HPDE6-E6E7 (cell line): ENCODE data around the gene MAGEB10.
"Not testable (repeated sequence)": the region's sequence is repeated elsewhere in the genome, so short reads cannot be mapped to it uniquely, and the experiment has no call there.

Source experiments
- DNase-seq: peaks from one replicate; pipeline ENCODE4 v3.0.0; 2011; ENCODE audit warnings: missing footprints; ENCODE audit errors: extremely low spot score

MAGEB10 gene

GRCh38 chrX:27807690-27808089 lies at the start of gene MAGEB10:
TSS of gene MAGEB10 (plus strand) at chrX:27807990. CDS start at chrX:27821307, 13,317 bp downstream.
- DNase-seq, result no peak

DNA sequence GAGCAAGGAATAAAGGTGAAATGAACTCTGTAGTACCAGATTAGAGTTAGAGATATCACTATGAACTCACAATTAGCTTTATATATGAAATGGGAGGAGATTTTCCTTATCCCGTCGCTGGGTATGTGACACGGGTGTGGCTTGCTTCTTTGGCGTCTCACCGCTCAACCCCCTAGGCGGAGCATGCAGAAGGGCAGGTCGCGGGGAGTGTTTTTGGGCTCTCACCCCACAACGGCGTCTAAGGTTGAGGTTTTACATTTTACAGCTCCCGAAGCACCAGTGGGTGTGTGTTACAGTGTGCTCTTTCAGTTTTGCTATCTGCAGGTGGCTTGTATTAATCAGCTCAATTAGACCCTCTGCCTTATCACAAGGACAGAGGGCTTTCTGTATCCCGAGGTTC lies 42.1 kb upstream of the MAGEB10 start:
- DNase-seq, result no peak

DNA sequence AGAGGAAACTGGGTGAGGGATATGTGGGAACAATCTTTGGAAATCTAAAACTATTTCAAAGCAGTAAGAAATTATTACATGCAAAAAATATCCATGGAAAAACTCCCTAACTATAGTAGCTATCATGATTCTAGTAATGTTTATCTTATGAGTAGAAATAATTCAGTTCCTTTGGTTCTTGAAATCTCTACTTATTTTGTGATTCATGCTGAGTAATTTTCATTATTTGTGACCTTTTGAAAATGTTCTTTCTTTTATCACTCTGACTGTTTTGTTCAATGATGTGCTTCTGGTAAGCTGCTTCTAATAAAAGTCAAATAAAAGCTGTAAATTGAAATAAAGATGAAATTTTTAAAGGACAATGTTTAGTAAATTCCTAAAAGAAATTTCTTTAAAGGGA lies 40.4 kb upstream of the MAGEB10 start:
- DNase-seq, result no peak

- no peak for DNase-seq
These were observed 31.8 kb upstream of the MAGEB10 start for GRCh38 chrX:27775984-27776383.

GRCh38 chrX:27796640-27797257 lies 11.0 kb upstream of the MAGEB10 start:
- no peak for DNase-seq

DNA sequence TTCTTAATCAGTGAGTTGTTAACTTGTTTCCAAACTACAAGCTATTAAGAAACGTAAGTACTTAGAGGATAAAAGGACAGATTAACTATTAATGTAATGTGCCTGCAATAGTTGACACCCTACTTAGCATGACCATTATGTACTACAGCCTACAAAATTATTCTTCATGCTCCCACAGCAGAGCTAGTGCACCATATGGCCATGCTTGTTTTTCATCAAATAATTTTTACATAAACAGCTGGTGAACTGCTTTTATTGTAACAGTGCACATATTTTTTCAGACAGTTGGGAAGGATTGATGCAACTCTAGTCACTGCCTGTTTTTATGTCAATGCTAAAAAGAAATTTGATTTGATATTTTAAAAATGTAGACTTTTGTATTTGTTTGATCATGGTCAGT lies 10.2 kb upstream of the MAGEB10 start:
- DNase-seq, result no peak

- DNase-seq, result no peak
These were observed 436 bp downstream of the MAGEB10 start for GRCh38 chrX:27808226-27808625.

GRCh38 chrX:27808991-27809859 lies 1.4 kb downstream of the MAGEB10 start:
- DNase-seq, result not testable (repeated sequence)

GRCh38 chrX:27815209-27815608 lies 7.4 kb downstream of the MAGEB10 start:
- DNase-seq, result peak; percentile 14

DNA sequence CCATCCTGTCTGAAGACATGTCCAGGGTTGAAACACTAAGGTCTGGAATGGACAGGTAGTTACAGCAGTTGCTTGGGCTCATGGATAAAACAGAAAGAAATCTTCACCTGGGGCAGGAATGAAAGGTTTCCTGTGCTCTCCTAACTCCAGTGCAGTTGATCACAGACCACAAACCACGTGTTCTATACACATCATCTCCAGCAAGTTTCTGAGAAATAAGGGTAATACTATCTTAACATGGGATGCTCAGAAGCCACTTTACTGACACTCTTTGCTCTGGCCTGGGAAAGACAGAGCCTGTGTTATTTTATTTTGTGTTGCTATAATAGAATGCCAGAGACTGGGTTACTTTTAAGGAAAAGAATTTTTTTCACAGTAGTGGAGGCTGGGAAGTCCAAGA lies 16.0 kb downstream of the MAGEB10 start:
- DNase-seq, result no peak

GRCh38 chrX:27838185-27838584 lies 30.4 kb downstream of the MAGEB10 start:
- no peak for DNase-seq

- DNase-seq, result no peak
These were observed 33.1 kb downstream of the MAGEB10 start for GRCh38 chrX:27840881-27841280.

DNA sequence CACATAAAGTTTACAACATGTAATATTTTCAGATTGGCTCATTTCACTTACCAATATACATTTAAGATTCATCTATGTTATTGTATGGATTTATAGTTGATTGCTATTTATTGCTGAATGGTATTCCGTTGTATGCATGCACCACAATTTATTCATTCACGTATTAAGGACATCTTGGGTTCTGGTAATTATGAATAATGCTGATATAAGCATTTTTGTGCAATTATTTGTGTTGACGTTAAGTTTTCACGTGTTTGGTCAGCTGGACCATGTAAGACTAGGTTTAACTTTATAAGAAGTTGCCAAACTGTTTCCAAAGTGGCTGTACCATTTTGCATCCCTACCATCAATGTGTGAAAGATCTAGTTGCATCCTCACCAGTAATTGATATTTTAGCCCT lies 35.1 kb downstream of the MAGEB10 start:
- no peak for DNase-seq

DNA sequence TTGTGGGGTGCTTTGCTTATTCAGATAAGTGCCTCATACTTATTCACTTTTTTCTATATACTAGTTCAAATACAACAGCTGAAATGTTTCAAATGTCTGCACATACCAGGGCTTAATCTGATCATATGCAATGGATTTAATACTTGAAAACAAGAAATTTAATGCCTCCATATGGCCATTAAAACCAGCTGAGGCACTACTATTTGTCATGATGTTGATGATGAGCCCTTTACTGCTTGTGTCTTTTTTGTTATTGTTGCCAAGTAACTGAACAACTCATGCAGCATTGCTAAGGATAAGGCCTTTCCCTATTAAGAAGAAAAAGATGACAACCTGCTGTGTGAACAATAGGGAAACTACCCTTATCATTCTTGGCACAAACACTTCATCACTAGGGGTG lies 52.5 kb downstream of the MAGEB10 start:
- DNase-seq, result no peak

DNA sequence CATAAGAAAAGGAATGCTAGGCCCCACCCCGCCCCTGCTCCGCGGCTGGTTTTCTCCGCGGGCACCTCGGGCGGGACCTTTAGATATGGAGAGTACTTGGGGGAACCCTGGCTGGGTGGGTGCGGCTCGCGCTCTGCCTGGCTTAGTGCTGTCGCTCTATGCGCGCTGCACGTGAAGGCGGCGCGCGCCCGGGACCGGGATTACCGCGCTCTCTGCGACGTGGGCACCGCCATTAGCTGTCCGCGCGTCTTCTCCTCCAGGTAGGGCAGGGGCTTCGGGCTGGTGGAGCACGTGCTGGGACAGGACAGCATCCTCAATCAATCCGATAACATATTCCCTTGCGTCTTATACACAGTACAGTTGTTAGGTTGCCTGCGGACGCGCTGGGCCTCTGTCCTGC lies 56.0 kb downstream of the MAGEB10 start:
- no peak for DNase-seq
